DLD1 (cell line): ENCODE data around the gene SYF2.

ENCODE experiments used
- in situ Hi-C: cut with HindIII; loops from 2 replicates; pipeline ENCODE4 v1.10.0; 2017; ENCODE audit warnings: low sequenced_read_pairs

The SYF2 gene

DNA sequence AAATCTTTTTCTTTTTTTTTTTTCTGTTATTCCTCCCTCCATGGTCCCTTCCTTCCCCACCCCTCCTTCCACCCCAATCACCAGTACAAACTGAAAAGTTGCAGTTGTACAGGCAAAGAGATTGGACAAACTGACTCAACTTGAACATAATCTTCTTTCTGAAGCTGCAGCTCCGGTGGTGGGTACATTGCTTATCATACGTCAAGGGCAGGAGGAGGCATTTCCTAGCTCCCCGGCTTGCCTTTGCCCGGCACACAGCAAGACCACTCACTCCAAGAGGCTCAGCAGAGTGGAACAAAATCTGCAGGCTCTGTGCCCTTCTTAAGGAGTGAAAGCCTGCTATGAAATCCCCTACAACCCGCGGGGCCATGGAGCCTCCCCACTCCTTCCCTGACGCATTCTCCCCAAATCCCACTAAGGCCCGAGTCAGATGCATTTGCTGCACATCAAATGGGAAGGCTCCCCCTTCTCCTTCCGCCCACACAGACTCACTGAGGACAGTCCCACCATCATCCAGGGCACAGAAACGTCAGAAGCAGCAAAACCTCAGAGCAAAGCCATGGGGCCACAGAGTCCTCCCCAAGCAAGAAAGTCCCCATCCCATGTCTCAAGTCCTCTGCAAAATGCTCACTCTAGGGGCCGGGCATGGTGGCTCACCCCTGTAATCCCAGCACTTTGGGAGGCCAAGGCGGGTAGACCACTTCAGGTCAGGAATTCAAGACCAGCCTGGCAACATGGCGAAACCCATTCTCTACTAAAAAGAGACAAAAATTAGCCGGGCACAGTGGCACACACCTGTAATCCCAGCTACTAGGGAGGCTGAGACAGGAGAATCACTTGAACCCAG lies 45.9 kb downstream of the SYF2 start:
- in situ Hi-C loops, result no loop called here

DNA sequence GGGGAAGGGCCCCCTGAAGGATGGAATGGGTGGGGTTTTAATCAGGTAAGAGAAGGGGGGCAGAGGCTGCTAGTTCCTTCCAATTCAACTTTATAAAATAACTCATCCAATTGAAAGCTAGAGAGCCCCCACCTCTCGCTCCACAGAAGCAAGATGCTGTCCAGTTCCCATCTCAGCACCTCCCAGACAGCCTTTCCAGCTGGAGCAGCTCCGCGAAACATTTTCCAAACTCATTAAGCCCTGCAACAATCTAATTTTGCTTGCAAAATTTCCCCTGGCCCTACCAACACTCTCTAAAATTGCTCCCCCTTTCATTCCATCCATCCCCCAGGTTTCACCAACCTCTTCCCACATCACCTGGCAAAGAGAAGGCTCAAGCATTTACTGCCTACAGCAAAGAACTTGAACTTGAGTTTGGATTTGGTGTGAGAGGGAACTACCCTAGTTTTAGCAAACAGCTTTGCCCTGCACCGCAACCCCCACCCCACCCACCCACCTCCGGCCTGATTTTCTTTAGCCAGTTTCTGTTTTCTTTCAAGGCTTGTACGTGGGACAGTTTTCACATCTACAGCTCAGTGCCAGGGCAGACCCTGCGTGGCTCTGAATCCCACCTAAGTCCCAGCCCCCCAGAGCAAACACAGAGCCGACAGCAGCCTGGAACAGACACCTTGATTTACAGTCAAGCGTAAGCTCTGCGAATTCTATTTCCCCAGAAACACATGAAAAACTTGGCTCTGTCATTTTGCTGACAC lies 46.7 kb downstream of the SYF2 start:
- in situ Hi-C loops, result no loop called here

DNA sequence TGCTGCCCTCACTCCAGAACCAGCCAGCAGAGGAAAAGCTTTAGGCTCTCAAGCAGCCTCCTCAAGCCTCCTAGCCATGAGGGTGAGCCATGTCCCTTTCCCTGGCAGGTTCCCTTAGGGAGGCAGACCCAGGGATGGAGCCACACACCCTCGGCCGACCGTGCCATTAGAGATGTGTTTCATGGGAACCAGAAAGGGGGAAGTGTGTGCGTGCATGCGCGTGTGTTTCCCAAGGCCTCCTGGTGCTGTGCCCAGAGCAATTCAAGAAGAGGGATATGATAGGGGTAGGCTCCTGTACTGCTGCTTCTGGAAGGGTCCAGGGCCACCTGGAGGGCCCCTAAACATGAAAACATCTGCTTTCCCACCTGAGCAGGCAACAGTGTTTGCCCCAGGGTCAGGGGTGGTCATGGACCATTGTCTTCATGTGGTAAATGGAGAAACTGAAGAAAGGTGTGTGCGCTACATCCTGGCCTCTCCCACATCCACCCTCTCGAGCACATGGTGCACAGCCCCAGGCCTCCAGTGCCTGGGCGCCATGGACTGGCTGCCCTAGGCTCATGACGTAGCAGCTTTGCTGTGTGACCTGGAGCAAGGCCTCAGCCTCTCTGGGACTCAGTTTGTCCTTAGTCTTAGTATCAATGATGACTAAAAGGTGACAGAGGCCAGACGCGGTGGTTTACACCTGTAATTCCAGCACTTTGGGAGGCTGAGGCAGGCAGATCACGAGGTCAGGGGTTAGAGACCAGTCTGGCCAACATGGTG lies 48.1 kb downstream of the SYF2 start:
- in situ Hi-C loops, result no loop called here

DNA sequence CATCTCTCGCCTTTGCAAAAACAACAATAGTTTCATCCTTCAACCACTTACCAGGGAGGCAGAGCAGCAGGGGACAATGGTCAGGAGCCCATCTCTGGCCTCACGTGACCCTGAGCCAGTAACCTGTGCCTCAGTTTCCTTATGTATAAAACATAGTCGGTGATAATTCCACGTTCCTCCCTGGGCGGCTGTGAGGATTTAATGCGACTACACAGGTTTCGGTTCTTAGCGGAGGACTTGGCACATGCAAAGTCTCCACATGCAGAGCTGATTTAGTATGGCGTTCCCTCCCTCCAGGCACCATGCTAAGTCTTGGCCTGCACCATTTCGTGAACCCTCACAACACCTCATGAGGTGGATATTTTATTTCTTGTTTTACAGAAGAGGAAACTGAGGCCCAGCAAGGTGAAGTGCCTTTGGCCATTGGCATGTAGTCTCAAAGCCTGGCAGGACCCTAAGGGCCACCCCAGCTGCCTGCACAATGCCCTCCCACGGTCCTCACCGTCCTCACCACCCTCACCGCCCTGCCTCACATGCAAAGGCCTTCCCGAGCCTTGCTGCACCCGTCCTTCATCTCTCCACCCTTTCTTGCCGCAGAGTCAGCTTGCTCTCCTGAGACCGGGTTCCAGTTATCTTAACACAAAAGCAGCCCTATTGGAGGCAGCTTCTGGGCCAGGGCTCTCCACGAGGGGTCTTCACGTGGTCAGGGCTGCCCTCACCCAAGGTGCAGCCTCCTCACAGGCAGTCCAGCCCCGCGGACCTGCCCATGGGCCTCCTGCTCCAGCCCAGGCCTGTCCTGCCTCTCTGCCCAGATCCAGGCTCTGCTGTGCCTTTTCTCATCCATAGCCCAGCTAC lies 48.9 kb downstream of the SYF2 start:
- in situ Hi-C loops, result no loop called here

DNA sequence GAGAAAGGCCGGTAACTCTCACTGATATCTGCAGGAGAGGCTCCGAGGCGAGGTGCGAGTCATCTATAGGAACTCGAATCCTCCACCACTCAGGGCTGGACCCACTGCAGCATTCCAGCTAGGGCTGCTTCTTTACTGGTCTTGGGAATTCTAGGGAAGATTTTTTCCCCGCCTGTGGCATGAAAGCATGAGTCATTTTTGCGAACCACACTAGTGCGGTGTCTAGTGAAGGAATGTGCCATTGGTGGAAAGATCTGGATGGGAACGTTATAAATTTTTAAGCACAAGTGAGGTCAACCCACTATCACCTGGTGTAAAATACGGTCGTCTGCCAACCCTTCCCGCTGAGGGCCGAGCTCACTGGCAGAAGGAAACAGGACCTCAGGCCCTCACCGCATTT lies 49.7 kb downstream of the SYF2 start:
- in situ Hi-C loops, result no loop called here

DNA sequence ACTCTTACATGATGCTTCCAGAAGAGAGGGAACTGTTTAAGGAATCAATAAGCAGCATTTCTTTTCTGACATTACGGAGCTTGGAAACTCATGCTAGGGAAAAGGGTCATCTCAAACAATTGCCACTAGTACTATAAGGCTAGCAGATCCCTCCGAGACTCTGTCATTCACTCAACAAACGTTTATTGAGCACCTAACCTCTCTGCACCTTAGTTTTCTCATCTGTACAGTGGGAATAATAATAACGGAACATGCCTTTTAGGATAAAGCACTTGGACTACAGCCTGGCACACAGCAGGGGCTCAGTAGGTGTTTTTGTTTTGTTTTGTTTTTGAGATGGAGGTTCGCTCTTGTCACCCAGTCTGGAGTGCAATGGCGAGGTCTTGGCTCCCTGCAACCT lies 51.3 kb downstream of the SYF2 start:
- in situ Hi-C loops, result no loop called here

DNA sequence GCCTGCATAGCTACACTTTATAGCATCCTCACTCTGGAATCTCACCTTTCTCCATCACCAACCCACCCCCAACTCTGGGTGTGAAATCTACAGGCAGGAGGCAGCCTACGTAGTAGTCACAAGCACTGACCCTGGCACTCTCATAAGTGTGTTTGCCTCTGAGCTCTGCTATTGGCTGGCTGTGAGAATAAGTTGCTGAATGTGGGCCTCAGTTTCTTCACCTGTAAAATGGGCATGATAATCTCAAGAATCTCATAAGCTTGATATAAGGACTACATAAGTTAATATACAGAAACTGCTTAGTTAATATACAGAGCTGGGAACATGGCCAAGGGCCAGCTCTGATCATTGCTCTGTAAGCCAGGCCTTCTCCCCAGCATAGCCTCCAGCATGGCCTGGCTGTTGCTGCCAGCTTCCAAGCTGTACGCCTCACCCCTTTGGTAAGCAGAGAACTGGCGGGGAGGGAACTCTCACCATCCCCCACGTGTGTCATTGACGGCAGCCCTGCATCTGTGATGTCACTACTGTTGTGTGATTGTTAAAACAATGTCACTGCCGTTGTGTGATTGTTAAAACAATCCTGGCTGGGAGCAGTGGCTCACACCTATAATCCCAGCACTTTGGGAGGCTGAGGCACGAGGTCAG lies 53.3 kb downstream of the SYF2 start:
- in situ Hi-C loops, result no loop called here

DNA sequence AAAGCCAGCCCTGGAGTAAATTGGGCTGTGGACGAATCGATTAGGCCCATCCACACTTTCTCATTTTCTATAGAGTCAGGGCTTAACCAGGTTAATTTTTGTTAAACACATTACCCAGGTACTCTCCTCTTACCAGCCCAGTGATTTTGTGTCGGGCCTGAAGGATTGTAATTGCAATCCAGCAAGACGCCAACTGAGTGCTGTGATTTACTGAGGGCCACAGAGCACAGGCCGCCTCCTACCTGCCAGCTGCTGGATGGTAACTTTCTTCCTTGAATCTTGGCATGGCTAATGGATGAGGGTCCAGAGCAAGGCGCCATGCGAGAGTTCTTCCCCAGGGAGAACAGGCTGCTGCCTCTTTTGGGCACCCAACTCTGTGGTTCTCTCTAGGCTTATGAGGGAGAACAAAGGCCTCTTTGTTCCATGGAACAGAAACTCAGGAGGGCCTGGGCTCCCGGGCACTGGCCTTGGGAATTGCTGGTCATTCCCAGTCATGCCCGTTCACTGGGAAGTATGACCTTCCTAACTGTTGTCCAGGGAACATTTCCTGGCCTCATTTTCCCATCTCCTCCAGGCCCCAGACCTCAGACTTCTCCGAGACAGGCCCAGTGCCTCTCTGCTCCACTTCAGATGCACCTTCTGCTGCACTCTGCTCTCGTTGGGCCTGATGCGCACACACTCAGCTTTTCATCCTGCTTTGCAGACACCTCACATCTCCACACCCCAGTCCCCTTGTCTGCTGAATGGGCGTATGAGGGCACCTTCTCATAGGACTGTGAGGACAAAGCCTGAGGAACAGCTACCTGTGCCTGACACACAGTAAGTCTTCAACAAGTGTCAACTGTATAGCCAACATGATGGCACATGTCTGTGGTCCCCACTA lies 57.3 kb downstream of the SYF2 start:
- in situ Hi-C loops, result no loop called here

DNA sequence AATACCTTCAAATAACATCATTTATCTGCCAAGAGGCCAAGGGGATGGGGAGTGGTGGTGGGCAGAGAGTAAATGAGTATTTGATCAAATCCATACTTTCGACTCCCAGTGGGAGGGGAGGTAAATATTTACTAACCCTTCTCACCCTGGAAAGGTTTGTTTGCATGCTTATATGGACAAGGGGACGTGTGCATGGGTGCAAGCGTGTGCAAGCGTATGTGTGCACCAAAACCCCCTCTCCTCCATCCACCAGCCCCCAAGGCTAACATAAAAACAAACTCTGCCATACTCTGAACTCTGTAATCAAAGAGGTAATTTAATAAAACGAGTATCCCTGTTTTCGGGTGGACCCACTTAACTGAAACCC lies 58.0 kb downstream of the SYF2 start:
- in situ Hi-C loops, result no loop called here

DNA sequence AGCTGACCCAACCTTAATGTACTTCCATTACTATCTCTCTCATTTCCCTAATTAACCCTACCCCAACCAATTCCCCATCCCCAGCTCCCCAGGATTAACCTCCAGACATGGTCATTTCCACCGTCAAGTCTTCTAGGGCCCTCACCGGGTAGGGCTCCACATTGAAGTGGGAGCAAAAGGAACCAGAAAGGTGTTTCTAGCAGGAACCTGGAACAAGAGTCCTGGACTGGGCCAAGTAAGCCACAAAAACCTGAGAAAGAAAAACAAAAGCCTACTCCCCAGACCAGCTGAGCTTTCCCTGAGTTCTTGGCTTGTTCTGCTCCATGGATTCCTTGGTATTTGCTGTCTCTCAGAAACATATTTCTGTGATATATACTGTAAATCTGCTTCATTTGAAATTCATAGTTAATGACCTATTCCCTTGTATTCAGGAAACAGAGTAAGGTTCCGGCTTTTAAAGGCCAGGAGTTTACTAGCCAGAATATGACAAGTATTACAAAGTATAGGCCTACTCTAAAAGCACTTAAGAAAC lies 58.4 kb downstream of the SYF2 start:
- in situ Hi-C loops, result no loop called here
